HUES48 (cell line): ENCODE measurements around the gene EFHC2.

Experiments used
- H3K27ac ChIP-seq: one replicate; pipeline ENCODE4 v1.7.0; 2013; ENCODE audit warnings: low read depth, low read length, inconsistent platforms
- H3K27me3 ChIP-seq: 2 replicates; pipeline ENCODE4 v1.6.1; 2013; ENCODE audit warnings: mild to moderate bottlenecking, low read length; ENCODE audit not compliant: control insufficient read depth, insufficient read depth
- H3K36me3 ChIP-seq: 2 replicates; pipeline ENCODE4 v1.6.1; 2013; ENCODE audit warnings: low read length; ENCODE audit not compliant: control insufficient read depth, insufficient read depth
- H3K4me1 ChIP-seq: 2 replicates; pipeline ENCODE4 v1.6.1; 2013; ENCODE audit warnings: mild to moderate bottlenecking, low read length; ENCODE audit not compliant: control insufficient read depth, insufficient read depth
- H3K4me3 ChIP-seq: 2 replicates; pipeline ENCODE4 v1.5.1; 2013; ENCODE audit warnings: mild to moderate bottlenecking, low read depth, low read length
- H3K9ac ChIP-seq: 2 replicates; pipeline ENCODE4 v1.6.1; 2013; ENCODE audit warnings: mild to moderate bottlenecking, low read depth, low read length, moderate library complexity
- H3K9me3 ChIP-seq: 2 replicates; pipeline ENCODE4 v1.6.1; 2013; ENCODE audit warnings: low read length; ENCODE audit not compliant: control insufficient read depth, insufficient read depth

EFHC2 gene

DNA sequence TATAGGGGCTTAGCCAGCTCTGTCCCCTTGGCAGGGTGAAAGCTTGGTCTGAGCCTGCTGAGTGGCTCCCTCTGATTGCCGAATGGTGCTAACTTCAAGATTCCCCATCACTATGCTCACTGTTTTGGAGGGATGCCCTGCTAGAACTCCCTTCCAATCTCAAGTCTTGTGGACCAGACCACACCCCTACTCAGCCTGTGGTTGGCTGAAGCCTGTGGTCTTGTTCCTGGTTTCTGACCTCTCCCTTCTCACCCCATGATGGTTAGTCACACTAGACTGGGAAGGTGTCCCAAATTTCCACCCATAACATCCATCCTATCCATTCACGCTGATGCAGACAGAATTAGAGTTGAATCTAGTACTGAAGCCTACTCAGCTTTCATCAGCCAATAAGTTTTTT lies 185.6 kb downstream of the EFHC2 start:
- H3K9ac ChIP-seq: no peak overlapping the region
- H3K4me1 ChIP-seq: peaks cover 6% of the 10 kb centered on the region
- H3K9me3 ChIP-seq: no peaks in the 10 kb centered on the region; the same call in 1 of the 2 replicates
- no peaks in the 10 kb centered on the region for H3K27me3 ChIP-seq
- H3K4me3 ChIP-seq: no peak overlapping the region
- H3K27ac ChIP-seq: no peak overlapping the region
- no peaks in the 10 kb centered on the region for H3K36me3 ChIP-seq

DNA sequence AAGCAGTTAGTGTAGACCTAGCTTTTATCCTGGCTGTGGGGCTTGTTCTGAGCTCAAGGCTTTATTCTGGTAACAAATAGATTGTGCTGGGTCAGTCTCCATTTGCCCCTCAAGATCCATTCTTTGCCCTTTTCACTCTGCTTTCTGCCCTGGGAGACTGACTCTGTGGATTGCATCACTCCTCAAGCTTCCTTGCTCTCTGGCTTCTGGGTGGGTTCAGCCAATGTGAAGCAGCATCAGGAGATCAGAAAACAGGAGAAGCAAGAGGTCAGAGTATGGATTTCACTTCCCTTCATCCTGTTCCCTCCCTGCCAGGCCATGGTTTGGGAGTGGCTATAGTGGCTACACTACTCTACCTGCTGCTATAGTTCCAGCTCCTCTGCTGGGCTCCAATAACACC lies 186.2 kb downstream of the EFHC2 start:
- Histone ChIP-seq H3K4me1 (peaks cover 7% of the 10 kb centered on the region), H3K9ac (no peak overlapping the region), H3K27me3 (no peaks in the 10 kb centered on the region), H3K4me3 (no peak overlapping the region), H3K36me3 (no peaks in the 10 kb centered on the region), H3K9me3 (no peaks in the 10 kb centered on the region; the same call in none of the 2 replicates), H3K27ac (no peak overlapping the region)

DNA sequence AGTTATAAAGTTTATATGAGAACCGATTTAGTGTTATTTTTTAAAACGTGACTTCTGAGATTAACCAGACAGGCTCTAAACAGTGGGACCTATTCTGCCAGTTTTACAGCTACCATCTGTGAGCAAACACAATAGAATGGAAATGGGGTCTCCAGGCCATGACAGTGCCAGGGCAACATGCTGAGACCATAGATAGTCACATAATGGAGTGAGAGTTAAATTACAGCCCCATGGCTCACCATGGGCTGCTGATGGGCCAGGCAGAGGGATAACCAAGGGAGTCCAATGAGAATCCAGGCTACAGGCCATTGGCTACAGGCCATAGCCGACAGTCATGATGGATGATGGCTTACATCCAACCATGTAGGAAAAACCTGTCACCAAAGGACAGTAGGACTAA lies 186.7 kb downstream of the EFHC2 start:
- H3K4me3 ChIP-seq: no peak overlapping the region
- H3K9me3 ChIP-seq: no peaks in the 10 kb centered on the region; the same call in none of the 2 replicates
- H3K27ac ChIP-seq: no peak overlapping the region
- H3K36me3 ChIP-seq: no peaks in the 10 kb centered on the region
- no peak overlapping the region for H3K9ac ChIP-seq
- no peaks in the 10 kb centered on the region for H3K27me3 ChIP-seq
- H3K4me1 ChIP-seq: peaks cover 7% of the 10 kb centered on the region

DNA sequence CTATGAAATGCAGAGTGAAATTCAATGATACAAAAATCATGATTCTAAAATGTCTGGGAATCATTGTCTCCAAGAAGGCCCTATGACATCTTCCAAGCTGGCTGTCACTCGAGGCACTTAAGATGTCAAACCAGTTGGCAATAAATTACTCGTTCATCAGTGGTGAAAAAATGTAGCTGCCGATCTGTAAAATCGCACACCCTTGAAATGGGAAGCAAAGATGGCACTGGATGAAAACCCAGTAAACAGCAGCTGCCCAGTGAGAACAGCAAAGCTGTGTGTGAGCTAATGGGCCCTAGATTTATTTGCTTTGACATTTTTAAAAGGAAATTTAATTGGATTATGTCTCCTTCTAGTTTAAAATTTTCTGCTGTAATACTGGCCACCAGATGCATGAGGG lies 188.3 kb downstream of the EFHC2 start:
- peaks cover 7% of the 10 kb centered on the region for H3K4me1 ChIP-seq
- no peak overlapping the region for H3K9ac ChIP-seq
- no peaks in the 10 kb centered on the region for H3K36me3 ChIP-seq
- H3K27ac ChIP-seq: no peak overlapping the region
- no peak overlapping the region for H3K4me3 ChIP-seq
- H3K9me3 ChIP-seq: no peaks in the 10 kb centered on the region; the same call in none of the 2 replicates
- H3K27me3 ChIP-seq: no peaks in the 10 kb centered on the region

DNA sequence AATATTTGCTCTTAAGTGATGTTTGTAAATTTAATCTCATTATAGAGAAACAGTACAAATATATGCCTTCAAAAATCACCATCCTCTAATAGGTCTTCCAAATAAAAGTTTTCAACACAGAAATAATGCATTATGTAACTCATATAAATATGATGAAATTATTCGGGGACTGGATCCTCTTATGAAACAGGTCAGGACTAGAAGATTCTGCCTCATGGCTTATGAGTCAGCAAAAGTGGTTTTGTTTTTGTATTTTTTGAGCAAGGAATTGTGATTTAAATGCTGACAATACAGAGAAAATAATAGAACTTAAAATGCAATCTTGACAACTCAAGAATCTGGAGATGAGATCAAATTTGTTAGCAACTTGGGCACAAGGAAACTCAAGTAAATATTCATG lies 190.6 kb downstream of the EFHC2 start:
- H3K36me3 ChIP-seq: no peaks in the 10 kb centered on the region
- H3K27ac ChIP-seq: no peak overlapping the region
- H3K4me1 ChIP-seq: peaks cover 7% of the 10 kb centered on the region
- H3K4me3 ChIP-seq: no peak overlapping the region
- H3K9ac ChIP-seq: no peak overlapping the region
- H3K9me3 ChIP-seq: no peaks in the 10 kb centered on the region; the same call in none of the 2 replicates
- H3K27me3 ChIP-seq: no peaks in the 10 kb centered on the region

DNA sequence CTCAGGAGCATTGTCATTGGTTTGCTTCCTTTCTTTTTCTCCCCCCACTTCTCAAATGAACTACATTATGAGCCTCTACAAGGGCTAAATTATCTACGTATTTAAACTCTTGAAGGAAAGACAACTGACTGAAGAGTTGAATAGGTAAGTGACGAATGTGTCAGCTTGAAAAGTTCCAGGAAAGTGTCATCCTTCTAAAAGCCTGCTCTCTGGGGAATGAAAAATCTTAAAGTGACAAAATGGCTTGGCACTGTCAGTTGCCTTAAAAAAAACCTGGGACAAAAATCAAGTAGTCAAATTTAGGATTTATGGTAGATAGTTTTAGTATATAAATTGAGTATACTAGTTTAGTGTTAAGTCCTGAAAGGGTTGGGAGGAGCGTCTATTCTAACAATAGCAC lies 196.3 kb downstream of the EFHC2 start:
- H3K9me3 ChIP-seq: no peaks in the 10 kb centered on the region; the same call in 1 of the 2 replicates
- H3K9ac ChIP-seq: no peak overlapping the region
- peaks cover 41% of the 10 kb centered on the region for H3K4me1 ChIP-seq
- H3K27me3 ChIP-seq: no peaks in the 10 kb centered on the region
- no peak overlapping the region for H3K4me3 ChIP-seq
- H3K27ac ChIP-seq: no peak overlapping the region
- H3K36me3 ChIP-seq: no peaks in the 10 kb centered on the region

DNA sequence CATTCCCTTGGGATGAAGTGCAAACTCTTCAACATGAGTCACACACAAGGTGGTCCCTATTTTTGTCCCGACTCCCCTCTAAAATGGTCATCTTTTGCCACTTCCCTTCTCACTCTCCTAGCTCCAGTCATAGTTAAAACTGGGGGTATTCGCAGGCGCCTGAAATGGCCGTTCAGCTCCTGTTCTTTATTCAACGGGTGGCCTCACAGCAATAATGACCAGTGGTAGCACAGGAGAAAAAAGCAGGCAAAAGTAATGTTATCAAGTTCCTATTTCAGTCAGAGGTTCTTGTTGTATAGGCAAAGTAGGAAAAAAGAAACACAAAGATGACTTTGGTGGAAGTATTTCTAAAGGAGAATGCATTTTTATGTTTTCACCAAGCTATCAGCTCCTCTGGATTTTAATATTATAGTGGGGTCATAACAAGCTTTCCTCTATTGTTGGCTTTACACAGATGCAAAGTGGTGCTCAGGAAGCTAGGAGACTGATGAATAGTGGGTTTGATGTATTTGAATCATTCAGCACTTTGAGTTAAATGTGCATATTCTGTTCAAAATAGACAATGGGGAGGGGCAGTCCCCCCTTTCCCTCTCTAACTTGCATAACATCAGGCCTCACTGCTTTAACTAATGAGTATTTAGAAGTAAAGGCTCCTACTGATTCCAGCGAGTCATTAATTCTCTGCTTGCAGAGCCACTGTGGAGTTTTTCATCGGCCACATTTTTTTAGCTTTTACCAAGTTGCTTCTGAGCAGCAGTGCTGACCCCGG lies 199.1 kb downstream of the EFHC2 start:
- no peak overlapping the region for H3K9ac ChIP-seq
- H3K36me3 ChIP-seq: no peaks in the 10 kb centered on the region
- peak overlapping the region; percentile 18 for H3K27ac ChIP-seq
- no peaks in the 10 kb centered on the region; the same call in none of the 2 replicates for H3K9me3 ChIP-seq
- no peaks in the 10 kb centered on the region for H3K27me3 ChIP-seq
- no peak overlapping the region for H3K4me3 ChIP-seq
- peaks cover 41% of the 10 kb centered on the region for H3K4me1 ChIP-seq

DNA sequence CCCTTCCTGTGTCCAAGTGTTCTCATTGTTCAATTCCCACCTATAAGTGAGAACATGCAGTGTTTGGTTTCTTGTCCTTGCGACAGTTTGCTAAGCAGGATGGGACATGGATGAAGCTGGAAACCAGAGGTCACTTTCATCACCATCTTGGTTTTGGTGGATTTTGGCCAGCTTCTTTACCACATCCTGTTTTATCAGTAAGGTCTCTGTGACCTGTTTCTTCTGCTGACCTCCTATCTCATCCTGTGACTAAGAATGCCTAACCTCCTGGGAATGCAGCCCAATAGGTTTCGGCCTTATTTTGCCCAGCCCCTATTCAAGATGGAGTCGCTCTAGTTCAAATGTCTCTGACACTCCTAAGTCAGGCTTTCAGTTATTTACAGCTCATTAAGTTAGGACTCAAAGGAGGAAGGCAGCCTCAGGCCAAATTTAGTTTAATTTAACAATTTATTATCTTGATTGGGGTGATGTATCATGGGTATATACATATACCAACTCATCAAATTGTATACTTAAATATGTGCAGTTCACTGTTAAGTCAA lies 200.3 kb downstream of the EFHC2 start:
- Histone ChIP-seq H3K4me1 (peaks cover 41% of the 10 kb centered on the region), H3K4me3 (no peak overlapping the region), H3K27ac (no peak overlapping the region), H3K9me3 (peaks cover under 1% of the 10 kb centered on the region), H3K36me3 (no peaks in the 10 kb centered on the region), H3K9ac (no peak overlapping the region), H3K27me3 (no peaks in the 10 kb centered on the region)

DNA sequence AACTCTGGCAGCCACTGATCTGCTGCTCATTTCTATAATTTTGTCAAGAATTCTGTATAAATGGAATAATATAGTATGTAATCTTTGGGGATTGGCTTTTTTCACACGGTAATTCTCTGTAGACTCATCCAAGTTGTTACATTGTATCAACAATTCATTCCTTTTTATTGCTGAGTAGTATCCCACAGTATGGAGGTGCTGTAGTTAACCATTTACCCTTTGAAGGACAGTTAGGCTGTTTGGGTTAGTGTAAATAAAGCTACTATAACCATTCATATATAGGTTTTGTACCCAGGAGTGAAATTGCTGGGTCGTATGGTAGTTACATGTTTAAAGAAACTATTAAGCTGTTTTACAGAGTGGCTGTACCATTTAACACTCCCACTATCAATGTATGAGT lies 213.3 kb downstream of the EFHC2 start:
- Histone ChIP-seq H3K4me3 (no peak overlapping the region), H3K27ac (no peak overlapping the region), H3K36me3 (no peaks in the 10 kb centered on the region), H3K27me3 (no peaks in the 10 kb centered on the region), H3K9ac (no peak overlapping the region), H3K4me1 (peaks cover 7% of the 10 kb centered on the region; the same call in 1 of the 2 replicates), H3K9me3 (no peaks in the 10 kb centered on the region)

DNA sequence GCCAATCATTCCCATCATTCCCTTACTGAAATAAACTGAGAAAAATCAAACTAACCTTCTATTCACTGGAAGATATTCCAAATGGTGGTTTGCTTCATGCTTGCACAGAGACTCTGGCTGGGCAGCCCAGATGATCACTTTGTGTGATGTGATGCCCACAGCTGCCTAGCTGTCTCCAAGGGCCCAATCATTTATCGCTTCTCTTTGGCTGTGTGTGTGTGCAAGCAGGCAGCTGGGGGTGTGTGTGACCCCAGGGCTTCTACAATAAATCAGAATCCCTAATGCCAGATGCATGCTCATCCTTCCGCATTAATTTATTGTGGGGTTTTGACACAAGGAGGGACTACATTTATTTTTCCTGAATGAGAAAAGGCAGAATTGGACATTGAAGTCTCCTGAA lies 230.1 kb downstream of the EFHC2 start:
- Histone ChIP-seq H3K9me3 (no peaks in the 10 kb centered on the region), H3K4me3 (no peak overlapping the region), H3K36me3 (no peaks in the 10 kb centered on the region), H3K9ac (no peak overlapping the region), H3K27me3 (no peaks in the 10 kb centered on the region), H3K4me1 (no peaks in the 10 kb centered on the region), H3K27ac (no peak overlapping the region)

DNA sequence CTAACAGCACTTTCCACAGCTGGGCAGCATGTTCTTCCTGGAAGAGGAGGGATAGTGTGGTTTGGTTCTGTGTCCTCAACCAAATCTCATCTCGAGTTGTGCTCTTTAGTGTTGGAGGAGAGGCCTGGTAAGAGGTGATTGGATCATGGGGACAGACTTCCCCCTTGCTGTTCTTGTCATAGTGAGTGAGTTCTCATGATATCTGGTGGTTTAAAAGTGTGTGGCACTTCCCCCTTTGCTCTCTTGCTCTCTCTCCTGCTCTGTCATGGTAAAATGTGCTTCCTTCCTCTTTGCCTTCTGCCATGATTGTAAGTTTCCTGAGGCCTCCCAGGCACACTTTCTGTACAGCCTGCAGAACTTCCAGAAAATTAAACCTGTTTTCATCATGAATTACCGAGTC lies 236.6 kb downstream of the EFHC2 start:
- H3K27me3 ChIP-seq: no peaks in the 10 kb centered on the region
- no peak overlapping the region for H3K9ac ChIP-seq
- H3K4me3 ChIP-seq: no peak overlapping the region
- H3K4me1 ChIP-seq: no peaks in the 10 kb centered on the region
- H3K9me3 ChIP-seq: peaks cover 6% of the 10 kb centered on the region
- no peak overlapping the region for H3K27ac ChIP-seq
- H3K36me3 ChIP-seq: no peaks in the 10 kb centered on the region
